SK-N-SH (cell line): Measurements from ENCODE around the gene RAB30. TPM values are rescaled to one million over a fixed set of nuclear protein-coding genes. Genes with fewer than 3 reads are reported as not detected.

ENCODE experiments used
- CTCF ChIA-PET: fragments of 300-600, 350-600 bp; formaldehyde crosslinking; extraction: SDS; loops from one replicate; lab custom pipeline; 2021; lab: Yijun Ruan, JAX
- POLR2A ChIA-PET: fragments of 350-600 bp; sonication (Branson Sonifier 250); formaldehyde crosslinking; extraction: SDS; loops from one replicate; lab custom pipeline; 2020; ENCODE audit warnings: antibody characterized with exemption, inconsistent platforms; lab: Yijun Ruan, JAX
- DNase-seq: peaks from one replicate; pipeline ENCODE4 v3.0.0; 2012
- H2AFZ ChIP-seq: fragments of 200-600 bp; sonication (generic); 2 replicates; pipeline ENCODE4 v1.8.1; 2016; ENCODE audit warnings: antibody characterized with exemption, mild to moderate bottlenecking, low read depth
- H3F3A ChIP-seq: fragments of 200-600 bp; sonication (generic); replicated peaks from 2 replicates; pipeline ENCODE3; 2016; ENCODE audit warnings: antibody characterized with exemption, mild to moderate bottlenecking; ENCODE audit not compliant: insufficient read depth
- H3K27ac ChIP-seq, 2 experiments: fragments of 200-500 bp in 1 of 2; fragments of 200-600 bp in 1 of 2; sonication (Bioruptor generic) in 1 of 2; sonication (generic), shearing (Covaris generic) in 1 of 2; 2 replicates each; pipeline versions ENCODE4 v1.5.1 to v1.6.1; 2014 to 2016; ENCODE audit warnings: low read depth in 2 of 2, inconsistent platforms in 1 of 2, low read length in 1 of 2, mild to moderate bottlenecking in 1 of 2, mixed read lengths in 1 of 2
- H3K27me3 ChIP-seq: fragments of 200-600 bp; sonication (generic), shearing (Covaris generic); 2 replicates; pipeline ENCODE4 v1.6.1; 2016; ENCODE audit warnings: mixed run types; ENCODE audit not compliant: insufficient read depth
- H3K36me3 ChIP-seq, 2 experiments: fragments of 200-500 bp in 1 of 2; fragments of 200-600 bp in 1 of 2; sonication (Bioruptor generic) in 1 of 2; sonication (generic) in 1 of 2; replicated peaks in 1 of 2; 2 replicates each; pipeline versions ENCODE3 to v1.5.1; 2014 to 2016; ENCODE audit warnings: low read length in 1 of 2, mild to moderate bottlenecking in 1 of 2; ENCODE audit not compliant: insufficient read depth in 2 of 2, control insufficient read depth in 1 of 2
- H3K4me1 ChIP-seq, 2 experiments: fragments of 200-500 bp in 1 of 2; fragments of 200-600 bp in 1 of 2; sonication (Bioruptor generic) in 1 of 2; sonication (generic), shearing (Covaris generic) in 1 of 2; 2 replicates each; pipeline versions ENCODE4 v1.5.1 to v1.6.1; 2014 to 2016; ENCODE audit warnings: low read depth in 1 of 2, low read length in 1 of 2, mixed run types in 1 of 2; ENCODE audit not compliant: insufficient read depth in 2 of 2, control insufficient read depth in 1 of 2
- H3K4me2 ChIP-seq: fragments of 200-600 bp; sonication (generic), shearing (Covaris generic); 2 replicates; pipeline ENCODE4 v1.6.1; 2017; ENCODE audit warnings: mixed run types
- H3K4me3 ChIP-seq, 2 experiments: fragments of 200-500 bp in 1 of 2; fragments of 200-600 bp in 1 of 2; sonication (Bioruptor generic) in 1 of 2; sonication (generic), shearing (Covaris generic) in 1 of 2; 2 replicates each; pipeline versions ENCODE4 v1.5.1 to v1.8.1; 2014 to 2016; ENCODE audit warnings: low read depth in 2 of 2, inconsistent platforms in 1 of 2, low read length in 1 of 2, mild to moderate bottlenecking in 1 of 2, mixed read lengths in 1 of 2, moderate library complexity in 1 of 2
- H3K79me2 ChIP-seq: fragments of 200-600 bp; sonication (generic); 2 replicates; pipeline ENCODE4 v1.8.1; 2017; ENCODE audit warnings: mild to moderate bottlenecking; ENCODE audit not compliant: insufficient read depth
- H3K9ac ChIP-seq: fragments of 200-600 bp; sonication (generic); 2 replicates; pipeline ENCODE4 v1.6.1; 2017; ENCODE audit warnings: mixed run types
- H3K9me2 ChIP-seq: fragments of 200-600 bp; sonication (generic); 2 replicates; pipeline ENCODE4 v1.6.1; 2017; ENCODE audit warnings: mixed run types
- H3K9me3 ChIP-seq: fragments of 200-600 bp; sonication (generic); 2 replicates; pipeline ENCODE4 v1.6.1; 2017; ENCODE audit warnings: mixed run types, mild to moderate bottlenecking, moderate library complexity
- H4K20me1 ChIP-seq: fragments of 200-600 bp; sonication (generic); 2 replicates; pipeline ENCODE4 v1.6.1; 2017; ENCODE audit warnings: mild to moderate bottlenecking, mixed run types; ENCODE audit not compliant: insufficient read depth
- CHD2 ChIP-seq: fragments of 150-350 bp; IDR thresholded peaks from 2 replicates; pipeline ENCODE4 v1.6.1; 2018; ENCODE audit warnings: low read length; ENCODE audit not compliant: partially characterized antibody
- EP300 ChIP-seq, 2 experiments: IDR thresholded peaks; 2 replicates each; pipeline versions ENCODE4 v1.4.0 to v1.6.1; 2012; ENCODE audit warnings: borderline replicate concordance in 1 of 2, low read depth in 1 of 2, low read length in 1 of 2
- GATA2 ChIP-seq: sonication (generic); formaldehyde crosslinking; IDR thresholded peaks from 2 replicates; pipeline ENCODE4 v1.5.0; 2020; ENCODE audit warnings: mild to moderate bottlenecking, missing genetic modification reagents
- TEAD4 ChIP-seq: IDR thresholded peaks from 2 replicates; pipeline ENCODE4 v1.4.0; 2012; ENCODE audit warnings: mild to moderate bottlenecking, borderline replicate concordance; ENCODE audit not compliant: insufficient read depth
- USF2 ChIP-seq: fragments of 150-350 bp; IDR thresholded peaks from 2 replicates; pipeline ENCODE4 v1.6.1; 2017; ENCODE audit warnings: antibody characterized with exemption, low read length, low read depth, borderline replicate concordance
- YY1 ChIP-seq: IDR thresholded peaks from 2 replicates; pipeline ENCODE4 v1.4.0; 2012; ENCODE audit warnings: low read depth, mild to moderate bottlenecking
- ZBTB33 ChIP-seq: IDR thresholded peaks from 2 replicates; pipeline ENCODE4 v1.4.0; 2012; ENCODE audit warnings: low read depth, borderline replicate concordance
- WGBS: methylation state at CpG from one replicate; pipeline ENCODE4 v1.1.6; 2017; ENCODE audit warnings: low lambda C conversion rate; 5-methylcytosine and 5-hydroxymethylcytosine counted together
- polyA plus RNA-seq, 3 experiments: library from polyadenylated mRNA; depleted of rRNA; stranded (reverse); fragments of >200 nt; gene quantifications; 2 replicates each; pipeline ENCODE4 v1.2.3, GENCODE V29; 2012
- TF ChIP-seq, protein P1 (sequence below): IDR thresholded peaks from 2 replicates; pipeline ENCODE4 v1.4.0; 2012; ENCODE audit warnings: low read depth

The RAB30 gene
- polyA plus RNA-seq, 1 of the 3 experiments (the other 2 are of a cell fraction) = 3.3 TPM

- POLR2A ChIA-PET = no interaction called here
- Histone ChIP-seq H2AFZ (no peak overlapping the region), H3K9me2 (no peaks in the 10 kb centered on the region), H3K36me3 (no peaks in the 10 kb centered on the region), H3K4me3 (no peak overlapping the region), H3K9ac (no peak overlapping the region), H3K27me3 (no peaks in the 10 kb centered on the region)
- CTCF ChIA-PET = no interaction called here
- TF ChIP-seq YY1 (no peak), CHD2 (no peak), ZBTB33 (no peak)
- TF ChIP-seq, all 33 proteins: peak for 0
- H3K9me3 ChIP-seq = no peaks in the 10 kb centered on the region
- 63% methylated on average over 4 of the region's 4 CpGs for WGBS
- no peak for DNase-seq
- H3F3A ChIP-seq = no peaks in the 10 kb centered on the region
- H3K27ac ChIP-seq = no peak overlapping the region
- peaks cover 32% of the 10 kb centered on the region; the same call in 1 of the 2 replicates for H3K79me2 ChIP-seq
- peaks cover 0 to 2% of the 10 kb centered on the region in 2 experiments; a peak in 1 of 4 replicates for H3K4me1 ChIP-seq
- H4K20me1 ChIP-seq = no peaks in the 10 kb centered on the region
- H3K4me2 ChIP-seq = no peak overlapping the region
Observed at GRCh38 chr11:83023410-83023809, 48.3 kb downstream of the RAB30 start.

DNA sequence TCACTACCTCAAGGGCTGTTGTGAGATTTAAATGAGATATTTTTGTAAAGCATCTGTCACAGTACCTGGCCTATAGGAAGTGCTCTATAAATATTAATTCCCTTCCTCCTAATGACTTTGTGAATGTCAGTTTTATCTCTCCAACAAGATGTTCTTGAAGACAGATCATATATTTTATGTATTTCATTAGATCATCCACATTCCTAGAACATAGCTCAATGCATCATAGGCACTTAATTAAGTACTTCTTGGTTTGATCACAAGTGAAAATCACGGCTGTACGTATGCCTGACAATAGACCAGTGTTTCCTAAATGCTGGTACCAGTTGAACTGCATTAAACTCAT is 49.9 kb downstream of the RAB30 start:
- no peak overlapping the region for H3K27ac ChIP-seq
- no peaks in the 10 kb centered on the region for H3K9me2 ChIP-seq
- H3F3A ChIP-seq = no peaks in the 10 kb centered on the region
- peaks cover 0 to 2% of the 10 kb centered on the region in 2 experiments; a peak in 1 of 4 replicates for H3K4me1 ChIP-seq
- ChIA-PET CTCF (no interaction called here), POLR2A (no interaction called here)
- H2AFZ ChIP-seq = no peak overlapping the region
- no peaks in the 10 kb centered on the region for H3K27me3 ChIP-seq
- H3K79me2 ChIP-seq = peaks cover 29% of the 10 kb centered on the region; the same call in 1 of the 2 replicates
- no peaks in the 10 kb centered on the region for H4K20me1 ChIP-seq
- H3K4me3 ChIP-seq = no peak overlapping the region
- no peak overlapping the region for H3K9ac ChIP-seq
- 91% methylated on average over 2 of the region's 2 CpGs for WGBS
- no peak overlapping the region for H3K4me2 ChIP-seq
- H3K36me3 ChIP-seq = no peaks in the 10 kb centered on the region
- no peak for DNase-seq
- no peaks in the 10 kb centered on the region for H3K9me3 ChIP-seq
- TF ChIP-seq, protein P1, sequence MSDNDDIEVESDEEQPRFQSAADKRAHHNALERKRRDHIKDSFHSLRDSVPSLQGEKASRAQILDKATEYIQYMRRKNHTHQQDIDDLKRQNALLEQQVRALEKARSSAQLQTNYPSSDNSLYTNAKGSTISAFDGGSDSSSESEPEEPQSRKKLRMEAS = no peak
- no peak for TF ChIP-seq EP300 (IDR thresholded peaks at IDR 0.05; ENCODE audit: borderline replicate concordance in 1 of 2, low read depth in 1 of 2, low read length in 1 of 2)
- no peak for TF ChIP-seq USF2
- no peak for TF ChIP-seq TEAD4
- TF ChIP-seq GATA2 (CRISPR knock-in tag) = no peak
- TF ChIP-seq, all 33 proteins: peak for 0
